ENCODE results near the gene IPO4. TPM values are rescaled to one million over a fixed set of nuclear protein-coding genes. Genes with fewer than 3 reads are reported as not detected.

The IPO4 gene
- total RNA-seq, 5 donors from 2014 or later (not counting 1 experiment from before 2014, with no cell fraction given), result 34.4 to 53.4 (median 39.6) TPM

GRCh38 chr14:24212924-24213865, 24.6 kb upstream of the IPO4 start, which contains the start of gene CHMP4A:
CHMP4A (minus strand) TSS chr14:24213488; CDS start chr14:24213439, 49 bp downstream.
- no peaks in the 10 kb centered on the region for H3K27me3 ChIP-seq (replicated peaks in 1 of 2; ENCODE audit: control insufficient read depth in 2 of 2, extremely low read depth in 1 of 2, insufficient read depth in 2 of 2, low read length in 1 of 2)
- Mint-ChIP-seq H3K4me1 (peaks cover 55 to 67% (median 58%) of the 10 kb centered on the region in 3 donors), H3K27me3 (no peaks in the 10 kb centered on the region), H3K4me3 (peak within 1 kb of the TSS; percentile 86 to 92 (median 89)), H3K9me3 (no peaks in the 10 kb centered on the region), H3K27ac (peak within 1 kb of the TSS; percentile 94 to 95), H3K36me3 (peaks cover 36% of the 10 kb centered on the region)
- peaks cover 21 to 45% of the 10 kb centered on the region in 2 experiments for H3K4me1 ChIP-seq (ENCODE audit: control insufficient read depth in 1 of 2, extremely low read depth in 1 of 2, insufficient read depth in 2 of 2, low read length in 2 of 2)
- H3K36me3 ChIP-seq (ENCODE audit: control insufficient read depth in 2 of 2, extremely low read depth in 1 of 2, insufficient read depth in 1 of 2, low read length in 1 of 2), result peaks cover 10 to 37% of the 10 kb centered on the region in 2 donors
- no peaks in the 10 kb centered on the region for H3K9me3 ChIP-seq
- H3K27ac ChIP-seq (ENCODE audit: low read length), result peak within 1 kb of the TSS; percentile 99
- ChIA-PET CTCF (interaction anchor here (0.6 to 1.7 kb wide), 5 partner anchors 20 to 219 kb away, joined by 3 to 12 read pairs (median 5); partner anchors contain the start of gene TINF2 (in 1 of the 2)), POLR2A (interaction anchor here (0.5 to 3.6 kb wide), 8 partner anchors 15 to 635 kb away, joined by 3 to 22 read pairs (median 4); partner anchors contain the start of genes JPH4 (in 1 of the 2), TINF2 (in 1 of the 2) and TM9SF1 (in 1 of the 2))
- peak within 1 kb of the TSS; percentile 81 to 99 for H3K4me3 ChIP-seq (ENCODE audit: control insufficient read depth in 1 of 2, extremely low read depth in 1 of 2, low read length in 1 of 2)
- peak; percentile 84 to 98 (median 96) for DNase-seq
- peak; percentile 76 to 82 (median 78) for ATAC-seq (replicated peaks in 1 of 4)
- WGBS (ENCODE audit: insufficient coverage), result under 1% methylated on average over 38 of the region's 53 CpGs

GRCh38 chr14:24211311-24211710, 22.7 kb upstream of the IPO4 start:
- Mint-ChIP-seq H3K9me3 (no peaks in the 10 kb centered on the region), H3K27ac (peak overlapping the region; percentile 94 to 95), H3K36me3 (peaks cover 45% of the 10 kb centered on the region), H3K4me3 (peak overlapping the region; percentile 86 to 92 (median 89)), H3K4me1 (peaks cover 63 to 76% (median 67%) of the 10 kb centered on the region in 3 donors), H3K27me3 (no peaks in the 10 kb centered on the region)
- ChIA-PET CTCF (no interaction called here), POLR2A (interaction anchor here (0.7 to 3.6 kb wide), 4 partner anchors 16 to 28 kb away, joined by 3 to 17 read pairs (median 4); partner anchors contain the start of gene TM9SF1 (in 2 of the 2))
- H3K36me3 ChIP-seq (ENCODE audit: control insufficient read depth in 2 of 2, extremely low read depth in 1 of 2, insufficient read depth in 1 of 2, low read length in 1 of 2), result peaks cover 18 to 51% of the 10 kb centered on the region in 2 donors
- 93% methylated on average over 5 of the region's 6 CpGs for WGBS (ENCODE audit: insufficient coverage)
- no peak overlapping the region for H3K27ac ChIP-seq (ENCODE audit: low read length)
- DNase-seq (no peak), ATAC-seq (replicated peaks in 1 of 4) (no peak)
- H3K4me1 ChIP-seq (ENCODE audit: control insufficient read depth in 1 of 2, extremely low read depth in 1 of 2, insufficient read depth in 2 of 2, low read length in 2 of 2), result peaks cover 18 to 53% of the 10 kb centered on the region in 2 experiments
- H3K27me3 ChIP-seq (replicated peaks in 1 of 2; ENCODE audit: control insufficient read depth in 2 of 2, extremely low read depth in 1 of 2, insufficient read depth in 2 of 2, low read length in 1 of 2), result no peaks in the 10 kb centered on the region
- no peaks in the 10 kb centered on the region for H3K9me3 ChIP-seq
- no peak overlapping the region for H3K4me3 ChIP-seq (ENCODE audit: control insufficient read depth in 1 of 2, extremely low read depth in 1 of 2, low read length in 1 of 2)

GRCh38 chr14:24207625-24208024, 19.0 kb upstream of the IPO4 start:
- H3K27me3 ChIP-seq (replicated peaks in 1 of 2; ENCODE audit: control insufficient read depth in 2 of 2, extremely low read depth in 1 of 2, insufficient read depth in 2 of 2, low read length in 1 of 2), result no peaks in the 10 kb centered on the region
- ChIA-PET CTCF (no interaction called here), POLR2A (interaction anchor here in 1 of 2 donors (0.6 to 2.9 kb wide), 2 partner anchors 12 to 116 kb away, joined by 6 to 16 read pairs; partner anchors contain the start of gene TM9SF1)
- Mint-ChIP-seq H3K36me3 (peaks cover 64% of the 10 kb centered on the region), H3K4me3 (no peak overlapping the region), H3K4me1 (peaks cover 41 to 63% (median 59%) of the 10 kb centered on the region in 3 donors), H3K27me3 (no peaks in the 10 kb centered on the region), H3K9me3 (peaks cover 3 to 4% (median 4%) of the 10 kb centered on the region in 3 donors), H3K27ac (peak overlapping the region in 1 of 2 donors; percentile 39)
- H3K4me3 ChIP-seq (ENCODE audit: control insufficient read depth in 1 of 2, extremely low read depth in 1 of 2, low read length in 1 of 2), result no peak overlapping the region
- no peaks in the 10 kb centered on the region for H3K9me3 ChIP-seq
- DNase-seq, result no peak
- peaks cover 26 to 63% of the 10 kb centered on the region in 2 donors for H3K36me3 ChIP-seq (ENCODE audit: control insufficient read depth in 2 of 2, extremely low read depth in 1 of 2, insufficient read depth in 1 of 2, low read length in 1 of 2)
- H3K4me1 ChIP-seq (ENCODE audit: control insufficient read depth in 1 of 2, extremely low read depth in 1 of 2, insufficient read depth in 2 of 2, low read length in 2 of 2), result peaks cover 8 to 25% of the 10 kb centered on the region in 2 experiments
- peak overlapping the region; percentile 15 for H3K27ac ChIP-seq (ENCODE audit: low read length)
- no CpG with 5 or more reads among the region's 2 CpGs for WGBS (ENCODE audit: insufficient coverage)
- no peak for ATAC-seq (replicated peaks in 1 of 4)

- ATAC-seq (replicated peaks in 1 of 4) (peak in 1 of 4 experiments; percentile 56), DNase-seq (peak in 3 of 35 experiments; percentile 25 to 40 (median 39))
- H3K36me3 Mint-ChIP-seq, result peaks cover 69% of the 10 kb centered on the region
- no peaks in the 10 kb centered on the region for H3K9me3 ChIP-seq
- no peaks in the 10 kb centered on the region for H3K27me3 ChIP-seq (replicated peaks in 1 of 2; ENCODE audit: control insufficient read depth in 2 of 2, extremely low read depth in 1 of 2, insufficient read depth in 2 of 2, low read length in 1 of 2)
- H3K4me1 Mint-ChIP-seq, result peaks cover 40 to 61% (median 54%) of the 10 kb centered on the region in 3 donors
- H3K27ac ChIP-seq (ENCODE audit: low read length), result peak overlapping the region; percentile 15
- peak overlapping the region in 1 of 2 donors; percentile 83 for H3K27ac Mint-ChIP-seq
- H3K9me3 Mint-ChIP-seq, result peaks cover 4 to 5% (median 5%) of the 10 kb centered on the region in 3 donors
- H3K4me3 Mint-ChIP-seq, result no peak overlapping the region
- peaks cover 26 to 63% of the 10 kb centered on the region in 2 donors for H3K36me3 ChIP-seq (ENCODE audit: control insufficient read depth in 2 of 2, extremely low read depth in 1 of 2, insufficient read depth in 1 of 2, low read length in 1 of 2)
- peaks cover 8 to 20% of the 10 kb centered on the region in 2 experiments for H3K4me1 ChIP-seq (ENCODE audit: control insufficient read depth in 1 of 2, extremely low read depth in 1 of 2, insufficient read depth in 2 of 2, low read length in 2 of 2)
- H3K27me3 Mint-ChIP-seq, result no peaks in the 10 kb centered on the region
- CTCF ChIA-PET, result interaction anchor here in 1 of 2 donors (0.5 to 0.6 kb wide), 2 partner anchors 9 to 100 kb away, joined by 3 to 12 read pairs; no protein-coding TSS in a partner anchor
- POLR2A ChIA-PET, result interaction anchor here (0.5 to 2.9 kb wide), 3 partner anchors 12 to 117 kb away, joined by 4 to 16 read pairs (median 6); partner anchors contain the start of gene TM9SF1 (in 1 of the 2)
- no peak overlapping the region for H3K4me3 ChIP-seq (ENCODE audit: control insufficient read depth in 1 of 2, extremely low read depth in 1 of 2, low read length in 1 of 2)
- 54% methylated on average over 5 of the region's 5 CpGs for WGBS (ENCODE audit: insufficient coverage)
Measured at GRCh38 chr14:24207104-24207551, 18.5 kb upstream of the IPO4 start.

- ChIA-PET POLR2A (interaction anchor here in 1 of 2 donors (0.5 kb wide), 1 partner anchor 37 kb away, joined by 4 read pairs; no protein-coding TSS in a partner anchor), CTCF (interaction anchor here in 1 of 2 donors (0.5 to 0.6 kb wide), 2 partner anchors 8 to 101 kb away, joined by 3 to 12 read pairs; no protein-coding TSS in a partner anchor)
- Mint-ChIP-seq H3K27ac (peak overlapping the region; percentile 22 to 83), H3K4me1 (peaks cover 35 to 57% (median 52%) of the 10 kb centered on the region in 3 donors), H3K36me3 (peaks cover 71% of the 10 kb centered on the region), H3K27me3 (no peaks in the 10 kb centered on the region), H3K4me3 (no peak overlapping the region), H3K9me3 (peaks cover 4 to 7% (median 5%) of the 10 kb centered on the region in 3 donors)
- 96% methylated on average over 7 of the region's 11 CpGs for WGBS (ENCODE audit: insufficient coverage)
- Histone ChIP-seq H3K27ac (ENCODE audit: low read length) (no peak overlapping the region), H3K4me3 (ENCODE audit: control insufficient read depth in 1 of 2, extremely low read depth in 1 of 2, low read length in 1 of 2) (no peak overlapping the region), H3K4me1 (ENCODE audit: control insufficient read depth in 1 of 2, extremely low read depth in 1 of 2, insufficient read depth in 2 of 2, low read length in 2 of 2) (peaks cover 3 to 17% of the 10 kb centered on the region in 2 experiments), H3K36me3 (ENCODE audit: control insufficient read depth in 2 of 2, extremely low read depth in 1 of 2, insufficient read depth in 1 of 2, low read length in 1 of 2) (peaks cover 25 to 66% of the 10 kb centered on the region in 2 donors), H3K27me3 (replicated peaks in 1 of 2; ENCODE audit: control insufficient read depth in 2 of 2, extremely low read depth in 1 of 2, insufficient read depth in 2 of 2, low read length in 1 of 2) (no peaks in the 10 kb centered on the region), H3K9me3 (no peaks in the 10 kb centered on the region)
- DNase-seq, result no peak
- ATAC-seq (replicated peaks in 1 of 4), result no peak
Measured at GRCh38 chr14:24206260-24207103, 17.9 kb upstream of the IPO4 start.

Data from T-cell (primary cell).